Stimulated activated CD4-positive, alpha-beta T cell treated with anti-CD3 and anti-CD28 coated beads, Interleukin-15, amount 100 ng/mL, for 48 hours (primary cell): ENCODE measurements around the gene HLA-DQA2.
"Not testable (repeated sequence)": the region's sequence is repeated elsewhere in the genome, so short reads cannot be mapped to it uniquely, and the experiment has no call there.

Experiments used
- DNase-seq, 2 donors: peaks; one replicate each; pipeline ENCODE4 v3.0.0-alpha.2; 2020; ENCODE audit warnings: low read depth in 2 of 2

Gene HLA-DQA2

GRCh38 chr6:32741031-32741960 is at the start of gene HLA-DQA2:
TSS of gene HLA-DQA2 (plus strand) at chr6:32741391. CDS start at chr6:32741444, 53 bp downstream.
- DNase-seq, result no peak

GRCh38 chr6:32692019-32692418 is 49.2 kb upstream of the HLA-DQA2 start:
- DNase-seq, result peak in 1 of 2 donors; percentile 45

DNA sequence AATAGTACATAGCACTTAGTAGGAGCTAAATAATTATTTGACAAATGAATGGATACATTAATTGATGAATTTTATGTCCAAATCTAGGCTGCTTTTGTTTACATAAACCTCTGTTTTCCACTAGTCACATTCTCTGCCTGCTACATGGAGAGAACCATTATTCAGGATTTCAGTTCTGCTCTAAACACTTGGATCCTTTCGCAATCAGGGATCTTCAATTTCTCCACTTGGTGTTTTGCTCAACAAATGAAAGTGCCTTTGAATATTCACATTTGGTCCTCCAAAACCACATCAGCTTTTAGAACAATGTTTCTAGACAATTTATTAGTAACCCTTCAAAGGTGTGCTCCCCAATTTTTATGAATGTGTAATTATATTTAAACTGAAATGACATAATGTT is 44.2 kb upstream of the HLA-DQA2 start:
- DNase-seq, result no peak

- DNase-seq, result no peak
Observed at GRCh38 chr6:32700391-32701040, 40.7 kb upstream of the HLA-DQA2 start.

GRCh38 chr6:32703347-32703746 is 37.8 kb upstream of the HLA-DQA2 start:
- no peak for DNase-seq

DNA sequence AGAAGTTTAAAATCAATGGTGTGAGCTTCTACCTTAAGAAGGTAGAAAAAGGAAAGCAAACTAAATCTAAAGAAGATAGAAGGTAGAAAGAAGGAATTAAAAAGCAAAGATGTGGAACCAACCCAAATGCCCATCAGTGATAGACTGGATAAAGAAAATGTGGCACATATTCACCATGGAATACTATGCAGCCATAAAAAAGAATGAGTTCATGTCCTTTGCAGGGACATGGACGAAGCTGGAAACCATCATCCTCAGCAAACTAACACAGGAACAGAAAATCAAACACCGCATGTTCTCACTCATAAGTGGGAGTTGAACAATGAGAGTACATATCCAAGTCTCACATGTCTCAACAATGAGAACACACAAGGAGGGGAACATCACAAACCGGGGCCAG is 36.0 kb upstream of the HLA-DQA2 start:
- DNase-seq, result not testable (repeated sequence)

DNA sequence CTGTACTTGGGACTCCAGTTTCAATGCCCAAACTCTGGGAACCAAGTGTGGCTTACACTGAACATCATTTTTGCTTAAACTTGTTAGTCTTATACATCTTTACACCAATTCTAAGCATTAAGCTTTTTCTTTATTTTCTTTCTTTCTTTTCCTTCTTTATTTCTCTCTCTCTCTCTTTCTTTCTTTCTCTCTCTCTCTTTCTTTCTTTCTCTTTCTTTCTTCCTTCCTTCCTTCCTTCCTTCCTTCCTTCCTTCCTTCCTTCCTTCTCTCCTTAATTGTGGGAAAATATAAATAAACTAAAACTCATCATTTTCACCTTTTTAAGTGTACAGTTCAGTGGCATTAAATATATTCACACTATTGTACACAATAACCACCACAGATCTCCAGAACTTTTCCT is 31.6 kb upstream of the HLA-DQA2 start:
- no peak for DNase-seq

- no peak for DNase-seq
Observed at GRCh38 chr6:32713241-32713640, 27.9 kb upstream of the HLA-DQA2 start.

GRCh38 chr6:32716396-32716795 is 24.8 kb upstream of the HLA-DQA2 start:
- no peak for DNase-seq

DNA sequence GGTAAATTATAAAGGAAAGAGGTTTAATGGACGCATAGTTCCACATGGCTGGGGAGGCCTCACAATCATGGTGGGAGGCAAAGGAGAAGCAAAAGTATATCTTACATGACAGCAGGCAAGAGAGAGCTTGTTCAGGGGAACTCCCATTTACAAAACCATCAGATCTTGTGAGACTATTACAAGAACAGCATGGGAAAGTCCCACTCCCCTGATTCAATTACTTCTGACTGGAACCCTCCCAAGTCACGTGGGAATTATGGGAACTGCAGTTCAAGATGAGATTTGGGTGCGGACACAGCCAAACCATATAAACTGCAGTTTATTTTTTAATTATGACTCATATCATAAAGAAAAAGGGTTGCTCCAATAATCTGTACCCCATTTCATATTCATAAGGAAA is 22.3 kb upstream of the HLA-DQA2 start:
- no peak for DNase-seq

DNA sequence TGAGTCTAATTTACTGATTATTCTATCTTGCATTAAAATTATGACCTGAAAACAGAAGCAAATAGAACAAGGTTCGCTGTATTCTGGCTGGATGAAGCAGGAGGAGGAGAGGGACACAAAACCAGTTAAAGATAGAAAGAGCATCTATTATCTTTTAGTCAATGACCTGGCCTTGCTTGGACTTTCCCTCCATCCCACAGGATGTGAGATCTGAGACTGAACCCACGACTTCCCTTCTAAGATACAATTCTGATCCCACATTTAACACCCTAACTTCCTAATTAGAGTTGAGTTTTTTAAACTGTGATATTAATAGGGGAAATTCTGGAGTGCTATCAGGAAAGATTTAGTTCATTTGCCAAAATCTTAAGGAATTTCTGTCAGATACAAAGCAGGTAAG is 3.1 kb upstream of the HLA-DQA2 start:
- DNase-seq, result no peak

GRCh38 chr6:32742374-32742773 is 1.2 kb downstream of the HLA-DQA2 start:
- DNase-seq, result no peak

GRCh38 chr6:32744776-32745175 is 3.6 kb downstream of the HLA-DQA2 start:
- DNase-seq, result no peak

- DNase-seq, result not testable (repeated sequence)
Observed at GRCh38 chr6:32745649-32746048, 4.5 kb downstream of the HLA-DQA2 start.

GRCh38 chr6:32752580-32752979 is 11.4 kb downstream of the HLA-DQA2 start:
- DNase-seq, result no peak

GRCh38 chr6:32759669-32760068 is 18.5 kb downstream of the HLA-DQA2 start:
- no peak for DNase-seq

DNA sequence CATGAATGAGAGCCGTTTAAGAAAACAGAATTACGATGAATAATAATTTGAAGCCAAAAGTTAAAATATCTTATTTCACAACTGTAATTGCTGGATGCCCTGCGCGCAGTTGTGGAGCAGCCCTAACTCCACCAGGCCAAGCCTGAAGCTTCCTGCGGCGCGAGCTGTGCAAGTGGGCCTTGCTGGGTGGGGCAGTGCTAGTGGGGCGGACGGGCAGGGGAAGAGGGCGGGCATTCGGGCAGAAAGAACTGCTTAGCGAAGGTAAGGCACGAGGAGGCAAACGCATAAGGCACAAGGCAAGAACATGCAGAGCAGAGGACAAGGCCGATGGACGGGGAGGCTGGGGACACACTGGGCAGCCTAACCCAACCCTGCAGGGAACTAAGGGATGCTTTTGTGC is 19.9 kb downstream of the HLA-DQA2 start:
- no peak for DNase-seq

DNA sequence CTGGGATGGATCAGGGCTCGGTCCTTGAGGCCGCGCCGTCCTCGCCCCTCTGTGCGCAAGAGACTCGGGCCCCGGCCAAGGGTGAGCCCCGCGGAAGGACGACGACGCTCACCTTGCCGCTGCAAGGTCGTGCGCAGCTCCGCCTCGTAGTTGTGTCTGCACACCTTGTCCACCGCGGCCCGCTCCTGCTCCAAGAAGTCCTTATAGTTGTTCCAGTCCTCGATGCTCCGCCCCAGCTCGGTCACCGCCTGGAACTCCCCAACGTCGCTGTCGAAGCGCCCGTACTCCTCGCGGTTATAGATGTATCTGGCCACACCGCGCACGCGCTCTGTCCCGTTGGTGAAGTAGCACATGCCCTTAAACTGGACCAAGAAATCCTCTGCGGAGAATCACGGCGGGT is 20.4 kb downstream of the HLA-DQA2 start:
- DNase-seq, result no peak

GRCh38 chr6:32763421-32763820 is 22.2 kb downstream of the HLA-DQA2 start, which contains the start of gene HLA-DQB2:
TSS of gene HLA-DQB2 (minus strand) at chr6:32763532. CDS start at chr6:32763470, 62 bp downstream.
- DNase-seq, result no peak

- no peak for DNase-seq
Observed at GRCh38 chr6:32764048-32764447, 22.9 kb downstream of the HLA-DQA2 start.

DNA sequence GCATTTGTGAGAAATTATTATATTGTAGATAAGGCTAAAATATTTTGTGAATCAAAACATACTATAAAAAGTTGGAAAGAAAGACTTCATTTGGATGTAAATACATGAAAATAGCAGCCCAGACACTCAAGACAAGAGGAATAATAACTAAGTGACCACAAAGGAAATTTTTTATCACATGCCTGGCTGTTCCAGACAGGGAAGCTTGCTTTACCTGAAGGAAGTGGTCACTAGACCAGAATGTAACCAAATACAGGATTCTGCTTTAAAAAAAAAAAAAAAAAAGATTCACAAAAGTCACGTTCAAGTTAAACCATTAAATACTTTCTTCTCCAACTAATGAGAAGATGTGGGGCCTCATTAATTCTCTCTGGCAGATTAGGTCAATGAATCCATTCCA is 31.5 kb downstream of the HLA-DQA2 start:
- DNase-seq, result no peak

GRCh38 chr6:32774426-32774825 is 33.2 kb downstream of the HLA-DQA2 start:
- no peak for DNase-seq

DNA sequence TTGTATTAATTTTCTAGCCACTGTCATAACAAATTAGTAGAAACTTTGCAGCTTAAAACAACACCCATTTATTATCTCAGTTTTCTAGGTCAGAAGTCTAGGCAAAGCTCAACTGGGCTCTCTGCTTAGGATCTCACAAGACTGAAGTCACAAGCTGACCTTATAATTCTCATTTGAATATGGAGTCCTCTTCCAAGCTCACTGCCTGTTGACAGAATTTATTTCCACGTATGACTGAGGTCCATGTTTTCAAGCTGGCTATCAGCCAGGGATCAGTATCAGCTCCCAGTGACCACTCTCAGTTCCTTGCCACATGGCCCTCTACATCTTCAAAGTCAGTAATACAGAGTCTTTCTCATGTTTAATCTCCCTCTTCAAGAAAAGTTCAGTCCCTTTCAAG is 33.9 kb downstream of the HLA-DQA2 start:
- DNase-seq, result no peak
